Measurements from ENCODE around the gene DTNB.

The DTNB gene

DNA sequence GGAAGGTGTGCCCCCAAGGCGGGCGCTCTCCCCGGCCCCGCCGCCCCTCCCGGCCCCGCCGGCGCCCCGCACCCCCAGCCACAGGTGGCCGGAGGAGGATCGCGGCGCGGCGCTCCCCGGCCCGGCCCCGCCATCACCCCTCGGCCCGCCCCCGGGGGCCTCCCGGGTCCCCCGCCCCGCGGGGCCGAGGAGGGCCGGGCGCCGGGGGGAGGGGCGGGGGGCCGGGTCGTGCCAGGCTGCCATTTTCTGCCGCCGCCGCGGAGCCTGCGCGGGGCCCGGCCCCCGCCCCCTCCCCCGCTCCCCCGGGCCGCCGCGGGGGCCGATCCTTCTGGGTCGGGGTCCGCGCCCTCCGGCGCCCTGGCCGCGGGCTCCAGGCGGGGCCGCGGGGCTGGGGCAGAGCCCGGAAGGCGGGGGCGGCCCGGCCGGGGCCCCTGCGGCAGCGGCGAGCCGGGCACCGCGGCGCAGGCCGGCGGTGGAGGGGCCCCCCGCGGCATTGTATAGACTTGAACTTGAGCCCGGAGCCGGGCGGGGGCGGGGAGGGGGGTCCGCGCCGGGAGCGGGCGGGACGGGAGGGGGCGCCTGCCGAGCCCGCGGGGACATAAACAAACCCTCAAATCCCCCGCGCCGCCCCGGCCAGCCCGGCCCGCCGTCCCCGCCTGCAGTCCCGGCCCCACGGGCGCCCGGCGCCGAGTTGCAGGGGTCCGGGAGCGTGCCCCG lies 332.2 kb downstream of the DTNB start:
- peak; percentile 34 for DNase-seq (ENCODE audit: low spot score)

DNA sequence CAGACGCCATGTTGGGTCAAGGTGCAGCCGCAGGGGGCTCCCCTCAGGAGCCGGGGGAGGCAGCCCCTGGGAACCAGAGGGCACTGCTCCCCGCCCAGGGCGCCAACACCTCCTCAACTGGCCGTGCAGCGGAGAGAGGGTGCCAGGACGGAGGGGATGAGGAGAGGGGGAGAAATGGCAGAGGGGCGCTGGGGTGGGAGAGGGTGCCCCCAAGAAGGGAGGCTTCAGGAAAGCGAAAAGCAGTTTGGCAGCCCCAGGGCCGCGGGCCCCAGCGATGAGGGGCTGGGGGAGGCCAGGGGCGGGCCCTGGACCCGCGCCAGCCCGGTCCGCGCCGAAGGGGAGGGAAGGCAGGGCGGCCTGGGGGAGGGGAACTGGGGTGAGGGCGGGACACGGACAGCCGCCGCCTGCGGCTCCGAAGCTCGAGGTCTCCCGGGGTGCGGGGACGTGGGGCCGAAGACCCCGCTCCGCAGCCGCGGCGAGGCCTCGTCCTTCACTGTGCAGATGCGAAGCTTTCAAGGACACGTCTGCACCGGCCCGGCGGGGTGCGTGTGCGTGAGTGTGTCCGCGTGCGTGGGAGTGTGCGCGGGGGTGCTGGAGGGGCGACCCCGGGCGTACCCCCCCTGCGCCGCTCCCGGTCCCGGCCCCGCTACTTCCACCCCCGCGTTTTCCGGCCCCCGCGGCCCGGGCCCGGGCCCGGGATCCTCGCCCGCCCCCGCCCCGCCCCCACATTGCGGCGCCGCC lies 333.0 kb downstream of the DTNB start:
- no peak for DNase-seq (ENCODE audit: low spot score)

DNA sequence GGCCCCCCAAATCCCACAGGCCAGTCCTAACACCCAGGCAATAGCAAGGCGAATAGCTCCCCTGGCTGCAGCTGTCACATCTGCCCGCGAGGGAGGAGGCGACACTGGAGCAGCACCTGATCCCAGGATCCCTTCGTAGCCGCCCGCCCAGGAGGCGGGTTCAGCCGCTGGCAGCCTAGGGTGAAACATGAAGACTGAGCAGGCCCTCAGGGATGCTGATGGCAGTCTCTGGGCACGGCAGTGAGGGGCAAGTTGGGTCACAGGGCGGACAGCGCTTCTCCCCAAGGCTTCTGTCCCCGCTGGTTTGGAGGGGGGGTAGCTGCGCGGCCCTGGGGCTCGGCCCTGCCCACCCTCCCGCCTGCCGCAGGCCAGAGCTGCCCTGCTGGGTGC lies 333.6 kb downstream of the DTNB start:
- DNase-seq (ENCODE audit: low spot score) = no peak

DNA sequence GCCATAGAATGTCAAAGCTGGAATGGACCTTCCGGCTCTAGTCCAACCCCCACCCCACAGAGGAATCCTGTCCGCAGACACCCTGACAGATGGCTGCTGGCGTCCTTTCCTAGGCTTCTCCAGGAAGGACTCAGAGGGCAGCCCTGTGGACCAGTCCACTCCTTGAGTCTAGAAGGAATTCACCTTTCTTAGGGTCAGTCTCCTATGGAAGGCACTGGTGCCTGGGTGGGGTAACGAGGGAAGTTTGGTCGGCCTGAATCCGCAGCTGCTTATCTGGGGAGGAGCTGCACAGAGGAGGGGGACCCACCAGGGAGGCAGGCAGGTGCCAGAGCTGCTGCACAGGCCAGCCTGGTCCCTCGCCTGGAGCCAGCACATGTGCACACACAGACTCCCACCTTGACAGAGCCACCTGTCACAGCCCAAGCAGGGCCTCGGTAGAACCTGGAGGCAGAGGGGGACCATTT lies 334.1 kb downstream of the DTNB start:
- DNase-seq (ENCODE audit: low spot score) = no peak

DNA sequence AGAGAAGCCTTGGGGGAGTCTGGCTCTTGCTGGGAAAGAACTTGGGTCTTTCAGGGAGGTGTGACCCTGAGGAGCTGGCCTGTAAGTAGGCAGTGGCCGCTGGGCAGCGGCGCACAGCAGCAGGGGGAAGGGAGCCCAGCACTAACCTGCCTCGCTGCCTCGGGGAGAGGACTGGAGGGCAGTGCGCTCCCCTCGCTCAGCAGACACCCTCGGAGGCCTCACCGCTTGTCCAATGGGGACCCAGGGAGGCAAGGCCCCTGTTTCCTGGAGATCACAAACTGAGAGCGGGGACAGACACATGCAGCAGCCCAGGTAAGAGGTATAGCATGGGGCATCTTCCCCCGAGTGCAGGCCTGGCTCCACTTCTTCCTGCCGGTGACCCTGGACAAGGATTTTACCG lies 335.0 kb downstream of the DTNB start:
- no peak for DNase-seq (ENCODE audit: low spot score)

DNA sequence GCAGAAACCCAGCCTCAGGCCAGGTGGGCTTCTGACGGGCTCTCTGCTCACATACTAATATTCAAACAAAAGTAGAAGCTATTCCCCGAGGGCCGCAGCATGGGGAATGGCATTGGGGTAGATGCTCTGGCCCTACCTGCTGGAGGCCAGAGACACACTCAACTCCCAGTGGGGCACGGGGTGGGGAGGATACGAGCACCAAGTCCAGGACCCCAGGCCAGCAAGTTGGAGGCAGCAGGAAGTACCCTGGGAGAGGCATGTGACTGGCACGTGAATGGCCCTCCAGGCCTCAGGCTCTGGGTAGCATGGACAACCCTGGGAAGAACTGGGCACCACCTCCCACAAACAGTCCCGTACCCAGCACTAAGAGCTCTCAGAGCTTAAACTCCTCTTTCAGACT lies 335.5 kb downstream of the DTNB start:
- DNase-seq (ENCODE audit: low spot score) = no peak

DNA sequence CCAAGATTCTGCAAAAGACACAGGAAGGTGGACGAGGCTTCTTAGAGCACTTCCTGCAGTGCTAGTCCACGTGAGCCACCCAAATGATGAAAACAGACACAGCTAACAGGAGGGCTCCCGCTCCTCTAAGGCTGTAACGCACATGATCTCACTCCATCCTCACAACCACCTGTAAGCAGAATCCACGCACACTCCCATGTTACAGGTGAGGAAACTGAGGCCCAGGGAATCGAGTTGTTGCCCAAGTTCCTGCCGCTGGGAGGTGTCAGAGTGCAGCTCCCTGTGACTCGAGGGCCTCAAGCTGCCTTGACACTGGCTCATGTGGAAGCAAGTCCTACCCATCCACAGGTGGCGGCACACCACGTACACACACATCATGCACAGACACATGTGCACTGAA lies 336.1 kb downstream of the DTNB start:
- DNase-seq (ENCODE audit: low spot score) = no peak

DNA sequence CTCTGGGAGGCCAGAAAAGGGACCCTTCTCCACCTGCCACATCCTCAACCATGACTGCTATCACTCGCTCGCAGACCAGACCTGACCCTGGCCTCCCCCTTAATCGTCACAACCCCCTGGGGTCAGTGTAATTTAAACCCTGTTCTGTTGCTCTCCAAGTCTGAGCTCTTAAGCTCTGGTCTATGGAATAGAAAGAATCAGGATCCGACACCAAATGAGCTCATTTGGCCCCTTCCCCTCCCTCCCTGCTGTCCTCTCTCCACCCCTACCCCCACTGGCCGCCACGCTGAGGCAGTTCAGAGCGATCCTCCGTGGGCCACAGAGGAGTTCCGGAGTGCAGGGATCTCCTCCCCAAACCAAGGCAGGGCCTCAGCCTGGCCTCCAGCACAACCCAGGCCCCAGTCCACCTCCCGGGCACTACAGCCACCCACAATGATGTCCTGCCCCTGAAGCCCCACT lies 337.0 kb downstream of the DTNB start:
- DNase-seq (ENCODE audit: low spot score) = no peak

DNA sequence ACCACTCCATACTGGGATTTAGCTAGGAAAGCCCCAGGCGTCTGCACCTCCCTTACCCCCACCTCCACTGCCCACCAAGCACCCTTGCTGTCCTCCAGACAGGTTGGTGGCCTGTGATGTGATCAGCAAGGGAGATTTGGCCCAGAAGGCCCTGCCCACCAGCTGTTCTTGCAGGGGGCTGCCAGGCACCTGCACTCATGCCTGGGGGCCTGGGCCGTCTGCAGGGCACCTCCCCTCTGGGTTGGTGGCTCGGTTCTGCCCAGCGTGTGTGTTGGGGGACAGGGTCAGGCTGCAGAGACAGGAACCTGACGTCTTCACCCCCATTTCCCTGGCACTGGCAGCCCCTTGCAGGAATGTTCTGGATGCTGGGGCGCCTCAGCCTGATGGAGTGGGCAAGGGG lies 337.4 kb downstream of the DTNB start:
- no peak for DNase-seq (ENCODE audit: low spot score)

DNA sequence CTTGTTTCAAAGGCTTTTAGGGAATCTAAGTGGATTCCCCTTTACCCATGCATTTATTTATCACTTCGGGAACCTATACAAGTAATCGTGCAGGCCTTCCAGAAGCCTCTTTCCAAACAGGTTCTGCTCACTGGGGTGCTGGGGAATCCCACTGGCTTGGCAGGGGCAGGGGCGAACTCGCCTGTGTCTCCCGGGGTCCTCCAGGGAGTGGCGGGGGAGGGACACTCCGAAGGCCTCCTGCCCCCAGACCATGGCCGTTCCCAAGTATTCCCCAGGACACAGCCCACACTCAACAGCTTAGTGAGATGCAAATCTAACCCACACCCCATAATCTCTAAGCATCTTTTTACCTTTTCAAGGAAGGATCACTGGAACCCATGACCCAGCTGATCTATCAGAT lies 338.2 kb downstream of the DTNB start:
- DNase-seq (ENCODE audit: low spot score) = no peak

DNA sequence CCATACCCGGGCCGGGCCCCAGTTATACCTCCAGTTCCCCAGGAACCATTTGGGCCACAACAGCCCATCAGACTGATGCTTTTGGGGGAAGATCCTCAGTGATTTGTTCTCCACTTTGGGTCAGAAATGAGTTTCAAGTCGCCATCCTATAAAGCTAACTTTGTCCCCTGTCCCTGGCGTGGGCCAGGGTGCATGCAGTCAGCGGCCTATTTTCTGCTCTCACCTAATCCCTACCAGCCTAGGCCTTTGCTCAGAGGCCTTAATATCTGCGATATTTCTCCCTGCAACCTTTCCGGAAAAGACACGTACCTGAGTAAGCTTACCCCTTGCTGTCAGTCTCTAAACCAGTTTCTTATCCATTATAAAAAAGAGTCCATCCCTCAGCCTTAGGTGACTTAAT lies 338.9 kb downstream of the DTNB start:
- no peak for DNase-seq (ENCODE audit: low spot score)

DNA sequence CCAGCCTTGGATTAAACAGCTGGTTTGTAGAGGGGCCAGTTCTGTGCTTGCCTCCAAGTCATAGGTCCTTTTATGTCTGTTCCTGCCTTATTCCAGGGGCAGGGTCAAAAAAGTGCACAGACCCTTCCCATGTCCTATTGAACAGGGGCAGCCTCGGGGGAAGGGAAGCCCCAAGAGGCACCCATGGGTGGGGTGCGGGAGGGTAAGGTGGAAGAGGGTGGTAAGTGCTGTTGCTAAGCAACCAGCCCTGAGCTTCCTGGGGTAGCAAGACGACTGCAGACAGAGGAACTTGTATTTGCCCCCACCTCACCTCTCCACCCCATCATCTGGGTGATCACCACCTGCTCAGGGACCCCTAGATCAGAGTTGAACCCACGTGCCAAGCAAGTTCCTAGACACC lies 339.4 kb downstream of the DTNB start:
- DNase-seq (ENCODE audit: low spot score) = no peak

DNA sequence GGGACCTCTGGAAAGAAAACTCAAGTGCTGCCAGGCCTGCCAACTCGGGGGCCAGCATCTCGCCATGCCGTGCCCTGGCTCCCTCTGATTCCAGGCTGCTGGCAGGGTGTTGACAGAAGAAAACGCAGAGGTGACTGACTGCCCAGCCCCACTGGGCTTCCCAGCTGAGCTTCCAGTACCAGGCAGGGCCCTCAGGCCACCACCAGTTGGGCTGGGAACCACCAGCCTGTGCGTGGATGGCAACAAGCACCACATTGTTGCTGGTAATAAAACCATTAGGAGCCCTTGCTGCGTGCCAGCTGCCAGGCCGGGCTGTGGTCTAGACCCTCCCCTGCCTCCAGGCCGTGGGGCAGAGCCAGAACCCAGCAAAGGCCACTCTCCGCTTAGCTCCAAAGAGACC lies 340.8 kb downstream of the DTNB start:
- no peak for DNase-seq (ENCODE audit: low spot score)

DNA sequence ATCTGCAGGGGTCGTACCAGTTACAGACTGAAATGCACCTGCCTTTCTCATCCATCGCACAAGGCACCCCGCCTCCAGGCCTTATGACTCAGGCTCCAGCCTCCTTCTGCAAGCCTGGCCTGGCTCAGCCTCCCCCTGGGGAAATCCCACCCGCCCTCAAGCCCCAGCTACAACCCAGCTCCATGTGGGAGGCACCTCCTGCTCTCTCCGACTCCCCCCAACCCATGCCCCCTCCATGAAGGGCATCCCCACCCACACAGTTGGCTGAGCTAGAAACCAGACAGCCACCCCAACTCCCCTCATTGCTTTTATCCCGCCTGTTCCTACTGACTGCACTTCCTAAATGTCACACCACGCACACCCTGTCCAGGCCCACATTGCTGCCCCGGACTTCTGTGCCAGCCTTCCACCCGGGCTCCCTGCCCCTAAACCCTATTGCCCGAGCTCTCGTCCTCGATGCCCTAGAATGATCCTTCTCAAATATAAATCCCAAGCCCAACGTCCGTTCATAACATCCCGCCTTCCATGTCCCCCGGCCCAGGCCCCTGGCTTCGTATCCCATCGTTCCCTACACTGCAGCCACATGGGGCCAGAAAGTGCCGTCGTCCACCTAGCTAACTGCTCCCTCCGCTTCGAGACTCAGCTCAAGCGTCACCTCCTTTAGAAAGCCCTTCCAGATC lies 341.6 kb downstream of the DTNB start:
- no peak for DNase-seq (ENCODE audit: low spot score)

DNA sequence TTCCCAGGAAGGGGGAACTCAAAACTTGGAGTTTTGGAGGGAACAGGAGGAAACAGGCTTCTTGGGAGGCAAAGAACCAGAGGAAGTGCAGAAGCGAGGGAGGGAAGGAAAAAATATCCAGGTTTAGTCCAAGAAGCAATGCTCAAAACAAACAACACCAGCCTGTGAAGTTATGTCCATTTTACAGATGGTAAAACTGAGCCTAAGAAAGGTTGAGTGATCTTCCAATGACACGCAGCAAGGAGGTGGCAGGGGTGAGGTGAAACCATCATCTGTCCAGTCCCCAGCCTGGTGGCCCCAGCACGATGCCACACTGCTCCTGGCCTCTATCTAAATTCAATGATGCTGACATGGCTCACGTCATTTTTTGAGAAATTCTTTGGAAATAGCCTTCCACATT lies 342.4 kb downstream of the DTNB start:
- no peak for DNase-seq (ENCODE audit: low spot score)

DNA sequence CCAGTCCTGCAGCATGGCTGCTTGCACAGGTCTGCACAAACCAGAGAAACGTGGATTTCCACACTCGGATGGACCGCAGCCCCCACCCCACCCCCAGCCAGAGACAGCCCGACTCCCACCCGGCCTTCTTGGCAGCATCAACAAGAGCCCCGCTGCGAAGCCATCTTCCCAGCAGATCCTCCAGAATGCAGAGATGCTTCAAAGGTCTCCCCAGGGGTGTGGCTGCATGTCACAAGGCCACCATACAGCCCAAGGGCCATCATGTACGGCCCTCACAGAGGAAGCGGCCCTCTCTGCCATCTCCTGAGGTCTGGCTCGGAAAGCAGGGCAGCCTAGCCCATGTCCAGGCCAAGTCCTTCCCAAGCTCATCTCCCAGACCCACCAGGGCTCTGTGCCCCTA lies 343.1 kb downstream of the DTNB start:
- DNase-seq (ENCODE audit: low spot score) = no peak

DNA sequence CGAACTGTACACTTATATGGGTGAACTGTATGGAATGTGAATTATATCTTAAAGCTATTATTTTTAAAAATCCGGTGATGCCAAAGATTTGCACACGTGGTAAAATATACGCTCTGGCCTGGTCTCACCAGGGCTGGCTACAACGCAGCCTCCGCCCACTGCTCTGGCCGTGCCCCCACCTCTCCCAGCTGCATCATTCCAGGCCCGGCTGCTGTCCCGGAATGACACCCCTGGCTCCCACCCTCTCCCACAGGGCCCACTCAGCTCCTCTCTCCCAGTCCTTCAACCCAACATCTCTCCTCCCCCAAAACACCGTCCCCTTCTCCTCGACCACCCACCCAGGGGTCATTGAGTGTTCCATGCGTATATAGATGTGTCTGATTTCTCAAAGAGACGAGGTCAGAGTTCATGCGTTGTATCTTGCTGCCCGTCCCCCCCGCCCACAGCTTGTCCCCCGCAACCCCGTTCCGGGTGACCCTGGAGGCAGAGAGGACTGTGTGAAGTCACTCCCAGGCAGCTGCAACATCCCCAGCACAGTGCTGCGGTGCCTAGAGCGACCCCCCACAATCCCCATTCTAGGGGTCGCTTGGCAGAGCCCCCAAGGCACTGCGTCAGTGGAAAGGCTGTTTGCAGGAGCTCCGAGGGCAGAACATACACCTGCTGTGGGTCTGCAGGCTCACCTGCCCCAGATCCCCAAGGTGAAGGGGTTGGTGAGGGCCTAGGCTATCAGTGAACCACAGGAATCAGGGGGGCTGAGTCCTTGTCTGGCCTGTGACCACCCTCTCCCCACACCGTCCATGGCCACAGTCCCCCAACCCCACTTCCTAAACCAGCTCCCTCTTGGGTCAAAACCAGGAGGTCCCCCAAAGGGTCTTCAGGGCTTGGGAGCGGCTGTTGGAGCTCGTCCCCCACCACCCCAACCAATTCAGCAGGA lies 345.0 kb downstream of the DTNB start:
- DNase-seq (ENCODE audit: low spot score) = no peak
